GM10266 (cell line): Measurements from ENCODE around the gene UNC13A.

Experiments used
- DNase-seq: peaks from one replicate; pipeline ENCODE4 v3.0.0; 2012; ENCODE audit errors: extremely low spot score
- CTCF ChIP-seq: IDR thresholded peaks from 2 replicates; pipeline ENCODE4 v1.5.1; 2012; ENCODE audit warnings: mild to moderate bottlenecking, low read depth; ENCODE audit not compliant: control insufficient read depth, insufficient read depth; ENCODE audit errors: missing control alignments

UNC13A gene

GRCh38 chr19:17680230-17680722, 7.9 kb downstream of the UNC13A start:
- no peak for TF ChIP-seq CTCF
- peak; percentile 85 for DNase-seq

- DNase-seq = no peak
- no peak for TF ChIP-seq CTCF
Measured at GRCh38 chr19:17679526-17680229, 8.5 kb downstream of the UNC13A start.

GRCh38 chr19:17678836-17679235, 9.3 kb downstream of the UNC13A start:
- DNase-seq = no peak
- no peak for TF ChIP-seq CTCF

- peak; percentile 15 for TF ChIP-seq CTCF
- peak; percentile 47 for DNase-seq
Measured at GRCh38 chr19:17677002-17677401, 11.2 kb downstream of the UNC13A start.

- no peak for TF ChIP-seq CTCF
- DNase-seq = no peak
Measured at GRCh38 chr19:17676295-17676694, 11.9 kb downstream of the UNC13A start.

GRCh38 chr19:17673937-17674799, 14.0 kb downstream of the UNC13A start:
- no peak for DNase-seq
- TF ChIP-seq CTCF = no peak

- no peak for DNase-seq
- TF ChIP-seq CTCF = no peak
Measured at GRCh38 chr19:17671906-17672305, 16.2 kb downstream of the UNC13A start.
